Measurements from ENCODE around the gene KDM5A. TPM values are rescaled to one million over a fixed set of nuclear protein-coding genes. Genes with fewer than 3 reads are reported as not detected.
A peak's percentile ranks its signal among the peaks of the same experiment; 100 is the strongest.
"Not testable (repeated sequence)": the region's sequence is repeated elsewhere in the genome, so short reads cannot be mapped to it uniquely, and the experiment has no call there.

The KDM5A gene
- total RNA-seq, 4 donors from 2014 or later: 18.1 to 43.5 (median 25.5) TPM

- Histone ChIP-seq H3K9me3 (no peaks in the 10 kb centered on the region), H3K36me3 (peaks cover 3 to 77% of the 10 kb centered on the region in 2 donors), H3K4me1 (no peaks in the 10 kb centered on the region), H3K27ac (peak overlapping the region in 1 of 4 donors; percentile 23), H3K27me3 (no peaks in the 10 kb centered on the region), H3K4me3 (no peak overlapping the region)
- intact Hi-C loops (cut with DNase I; ENCODE audit: low total_unique reads): no loop called here
- no peak for TF ChIP-seq POLR2A (IDR thresholded peaks at IDR 0.05)
- TF ChIP-seq, protein P1, sequence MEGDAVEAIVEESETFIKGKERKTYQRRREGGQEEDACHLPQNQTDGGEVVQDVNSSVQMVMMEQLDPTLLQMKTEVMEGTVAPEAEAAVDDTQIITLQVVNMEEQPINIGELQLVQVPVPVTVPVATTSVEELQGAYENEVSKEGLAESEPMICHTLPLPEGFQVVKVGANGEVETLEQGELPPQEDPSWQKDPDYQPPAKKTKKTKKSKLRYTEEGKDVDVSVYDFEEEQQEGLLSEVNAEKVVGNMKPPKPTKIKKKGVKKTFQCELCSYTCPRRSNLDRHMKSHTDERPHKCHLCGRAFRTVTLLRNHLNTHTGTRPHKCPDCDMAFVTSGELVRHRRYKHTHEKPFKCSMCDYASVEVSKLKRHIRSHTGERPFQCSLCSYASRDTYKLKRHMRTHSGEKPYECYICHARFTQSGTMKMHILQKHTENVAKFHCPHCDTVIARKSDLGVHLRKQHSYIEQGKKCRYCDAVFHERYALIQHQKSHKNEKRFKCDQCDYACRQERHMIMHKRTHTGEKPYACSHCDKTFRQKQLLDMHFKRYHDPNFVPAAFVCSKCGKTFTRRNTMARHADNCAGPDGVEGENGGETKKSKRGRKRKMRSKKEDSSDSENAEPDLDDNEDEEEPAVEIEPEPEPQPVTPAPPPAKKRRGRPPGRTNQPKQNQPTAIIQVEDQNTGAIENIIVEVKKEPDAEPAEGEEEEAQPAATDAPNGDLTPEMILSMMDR (IDR thresholded peaks at IDR 0.05 in 4 of 5, conservative IDR thresholded peaks at IDR 0.05 in 1 of 5): no peak
- no peak for DNase-seq
- in situ Hi-C loops (cut with MboI; ENCODE audit: low sequenced_read_pairs in 4 of 4): no loop called here
- ATAC-seq: no peak
These were observed 30.0 kb downstream of the KDM5A start for GRCh38 chr12:359091-359490.

DNA sequence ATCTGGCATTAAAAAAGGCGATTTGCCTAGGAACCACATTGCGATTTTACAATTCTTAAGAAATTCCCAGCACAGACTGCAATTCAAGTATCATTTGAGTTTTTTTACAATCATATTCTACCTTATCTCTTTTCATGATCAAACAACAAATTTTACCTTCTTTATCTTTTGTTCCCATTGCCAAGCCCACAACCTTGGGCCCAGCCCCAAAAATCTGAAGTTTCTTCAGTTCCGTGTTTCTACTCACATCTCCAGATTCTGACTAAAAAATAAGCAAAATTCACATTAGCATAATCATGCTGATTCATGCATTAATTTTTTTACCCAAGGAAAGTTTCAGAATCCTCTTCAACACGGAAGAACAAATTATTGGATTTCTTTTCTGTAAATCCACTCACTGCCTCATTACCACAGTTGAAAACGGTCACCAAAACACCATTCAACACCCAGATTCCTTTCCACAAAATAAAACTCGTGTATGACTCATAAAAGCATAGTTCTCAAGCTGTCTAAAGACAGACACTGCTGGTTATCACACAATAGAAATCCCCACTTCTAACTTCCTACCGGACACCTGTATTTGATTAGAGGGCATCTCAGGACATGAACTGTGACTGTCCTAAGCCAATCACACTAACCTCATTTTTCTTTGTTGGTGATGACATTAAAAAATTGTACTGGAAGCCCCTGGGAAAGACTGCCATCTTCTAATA, 32.7 kb downstream of the KDM5A start:
- H3K27ac ChIP-seq: no peak overlapping the region

GRCh38 chr12:351197-351596, 37.9 kb downstream of the KDM5A start:
- H3K27me3 ChIP-seq; intact Hi-C loops (cut with DNase I; ENCODE audit: low total_unique reads); H3K4me1 ChIP-seq; H3K27ac ChIP-seq; H3K9me3 ChIP-seq; H3K4me3 ChIP-seq; DNase-seq; ATAC-seq; in situ Hi-C loops (cut with MboI; ENCODE audit: low sequenced_read_pairs in 4 of 4): not testable (repeated sequence)
- H3K36me3 ChIP-seq: peaks cover 2 to 74% of the 10 kb centered on the region in 2 donors

More for the DNA sequence above, 32.7 kb downstream of the KDM5A start:
- no peaks in the 10 kb centered on the region for H3K4me1 ChIP-seq
- no peaks in the 10 kb centered on the region for H3K27me3 ChIP-seq
- ATAC-seq (no peak), DNase-seq (no peak)
- no peak overlapping the region for H3K4me3 ChIP-seq
- peaks cover 1 to 79% of the 10 kb centered on the region in 2 donors for H3K36me3 ChIP-seq
- TF ChIP-seq, protein P1 (IDR thresholded peaks at IDR 0.05 in 4 of 5, conservative IDR thresholded peaks at IDR 0.05 in 1 of 5): no peak
- no peak for TF ChIP-seq POLR2A (IDR thresholded peaks at IDR 0.05)
- in situ Hi-C loops (cut with MboI; ENCODE audit: low sequenced_read_pairs in 4 of 4) (no loop called here), intact Hi-C loops (cut with DNase I; ENCODE audit: low total_unique reads) (no loop called here)
- H3K9me3 ChIP-seq: no peaks in the 10 kb centered on the region

GRCh38 chr12:349625-350024, 39.5 kb downstream of the KDM5A start:
- DNase-seq; ATAC-seq; in situ Hi-C loops (cut with MboI; ENCODE audit: low sequenced_read_pairs in 4 of 4); intact Hi-C loops (cut with DNase I; ENCODE audit: low total_unique reads); H3K4me3 ChIP-seq; H3K9me3 ChIP-seq; H3K4me1 ChIP-seq; H3K27me3 ChIP-seq; H3K27ac ChIP-seq: not testable (repeated sequence)
- H3K36me3 ChIP-seq: peaks cover 2 to 60% of the 10 kb centered on the region in 2 donors

DNA sequence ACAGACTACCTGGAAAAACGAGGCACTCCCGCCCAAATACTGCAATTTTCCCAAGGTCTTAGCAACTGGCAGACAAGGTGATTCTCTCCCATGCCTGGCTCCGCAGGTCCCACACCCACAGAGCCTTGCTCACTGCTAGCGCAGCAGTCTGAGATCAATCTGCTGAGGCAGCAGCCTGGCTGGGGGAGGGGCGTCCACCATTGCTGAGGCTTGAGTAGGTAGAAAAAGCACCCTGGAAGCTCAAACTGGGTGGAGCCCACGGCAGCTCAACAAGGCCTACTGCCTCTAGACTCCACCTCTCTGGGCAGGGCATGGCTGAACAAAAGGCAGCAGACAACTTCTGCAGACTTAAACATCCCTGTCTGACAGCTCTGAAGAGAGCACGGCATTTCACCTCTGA, 46.1 kb downstream of the KDM5A start:
- H3K27me3 ChIP-seq; H3K4me3 ChIP-seq; ATAC-seq; DNase-seq; H3K9me3 ChIP-seq; H3K4me1 ChIP-seq; H3K27ac ChIP-seq; in situ Hi-C loops (cut with MboI; ENCODE audit: low sequenced_read_pairs in 4 of 4); intact Hi-C loops (cut with DNase I; ENCODE audit: low total_unique reads): not testable (repeated sequence)
- peaks cover 0 to 30% of the 10 kb centered on the region in 2 donors for H3K36me3 ChIP-seq

GRCh38 chr12:337039-337438, 52.1 kb downstream of the KDM5A start:
- ATAC-seq (no peak), DNase-seq (no peak)
- Histone ChIP-seq H3K27me3 (no peaks in the 10 kb centered on the region), H3K4me3 (no peak overlapping the region), H3K4me1 (peaks cover 0 to 3% of the 10 kb centered on the region in 2 donors), H3K36me3 (peaks cover 3 to 38% of the 10 kb centered on the region in 2 donors), H3K27ac (no peak overlapping the region), H3K9me3 (no peaks in the 10 kb centered on the region)
- in situ Hi-C loops (cut with MboI; ENCODE audit: low sequenced_read_pairs in 4 of 4): no loop called here
- intact Hi-C loops (cut with DNase I; ENCODE audit: low total_unique reads): no loop called here
- TF ChIP-seq POLR2A (IDR thresholded peaks at IDR 0.05): no peak
- TF ChIP-seq, protein P1 (IDR thresholded peaks at IDR 0.05 in 4 of 5, conservative IDR thresholded peaks at IDR 0.05 in 1 of 5): no peak
